Globus pallidus (tissue), 1 donor: ENCODE measurements around the gene CDC42BPA.

Experiments
- DNase-seq: peaks from one replicate; pipeline ENCODE4 v3.0.0-alpha.2; 2015; ENCODE audit warnings: low spot score

The CDC42BPA gene

GRCh38 chr1:226980565-226981385, 337.5 kb downstream of the CDC42BPA start:
- DNase-seq, result no peak

- no peak for DNase-seq
Measured at GRCh38 chr1:226980122-226980560, 338.2 kb downstream of the CDC42BPA start.

GRCh38 chr1:226979517-226980121, 338.7 kb downstream of the CDC42BPA start:
- DNase-seq, result peak; percentile 78

DNA sequence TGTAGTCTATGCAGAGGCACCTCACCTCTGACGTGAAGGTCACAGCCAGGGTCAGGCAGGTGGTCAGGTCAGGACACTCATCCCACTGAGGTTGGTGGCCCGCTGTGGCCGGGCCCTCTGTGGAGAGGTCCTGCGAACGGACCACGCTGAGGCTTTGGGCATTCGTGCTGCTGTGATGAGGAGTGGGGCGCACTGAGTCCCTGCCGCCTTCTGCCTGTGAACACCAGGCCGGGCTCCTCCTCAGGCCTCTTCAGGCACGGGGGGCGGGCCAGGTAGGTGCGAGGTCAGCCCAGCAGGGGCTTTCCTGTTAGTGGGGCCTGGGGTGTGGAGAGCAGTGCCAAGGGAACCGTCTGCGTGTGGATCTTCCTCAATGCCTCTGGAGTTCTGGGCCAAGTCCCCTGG, 339.2 kb downstream of the CDC42BPA start:
- DNase-seq, result no peak

GRCh38 chr1:226978432-226979114, 339.7 kb downstream of the CDC42BPA start:
- no peak for DNase-seq

- no peak for DNase-seq
Measured at GRCh38 chr1:226977643-226978431, 340.5 kb downstream of the CDC42BPA start.

DNA sequence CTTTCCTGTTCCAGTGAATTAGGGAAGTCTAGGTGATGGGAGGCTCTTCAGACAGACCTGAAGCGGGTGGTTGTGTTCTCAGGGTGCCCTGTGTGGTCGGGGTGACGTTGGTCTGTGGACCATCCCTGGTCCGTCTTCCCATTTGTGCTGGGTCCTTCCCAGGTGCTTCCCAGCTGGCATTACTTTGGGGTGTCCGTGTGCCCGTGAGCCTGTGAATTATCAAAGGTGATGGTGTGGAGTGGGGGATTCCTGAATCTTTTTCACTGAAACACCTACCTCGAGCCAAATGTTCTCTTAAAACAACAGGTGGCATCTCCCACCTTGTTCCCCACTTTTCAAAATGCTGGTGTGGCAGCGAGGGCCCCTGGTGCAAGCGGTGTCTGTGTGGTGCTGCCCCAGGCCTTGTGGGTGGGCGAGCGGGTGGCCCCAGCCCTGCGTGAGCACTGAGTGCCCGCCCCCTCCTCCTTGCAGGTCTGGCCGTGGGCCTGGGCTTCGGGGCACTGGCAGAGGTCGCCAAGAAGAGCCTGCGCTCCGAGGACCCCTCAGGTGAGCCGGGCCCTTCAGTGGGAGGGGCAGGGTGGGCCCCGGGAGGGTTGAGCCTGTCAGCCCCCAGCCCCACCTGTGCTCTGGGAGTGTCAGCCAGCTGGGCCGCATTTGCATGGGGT, 341.2 kb downstream of the CDC42BPA start:
- no peak for DNase-seq

GRCh38 chr1:226976276-226976977, 341.9 kb downstream of the CDC42BPA start:
- DNase-seq, result no peak

DNA sequence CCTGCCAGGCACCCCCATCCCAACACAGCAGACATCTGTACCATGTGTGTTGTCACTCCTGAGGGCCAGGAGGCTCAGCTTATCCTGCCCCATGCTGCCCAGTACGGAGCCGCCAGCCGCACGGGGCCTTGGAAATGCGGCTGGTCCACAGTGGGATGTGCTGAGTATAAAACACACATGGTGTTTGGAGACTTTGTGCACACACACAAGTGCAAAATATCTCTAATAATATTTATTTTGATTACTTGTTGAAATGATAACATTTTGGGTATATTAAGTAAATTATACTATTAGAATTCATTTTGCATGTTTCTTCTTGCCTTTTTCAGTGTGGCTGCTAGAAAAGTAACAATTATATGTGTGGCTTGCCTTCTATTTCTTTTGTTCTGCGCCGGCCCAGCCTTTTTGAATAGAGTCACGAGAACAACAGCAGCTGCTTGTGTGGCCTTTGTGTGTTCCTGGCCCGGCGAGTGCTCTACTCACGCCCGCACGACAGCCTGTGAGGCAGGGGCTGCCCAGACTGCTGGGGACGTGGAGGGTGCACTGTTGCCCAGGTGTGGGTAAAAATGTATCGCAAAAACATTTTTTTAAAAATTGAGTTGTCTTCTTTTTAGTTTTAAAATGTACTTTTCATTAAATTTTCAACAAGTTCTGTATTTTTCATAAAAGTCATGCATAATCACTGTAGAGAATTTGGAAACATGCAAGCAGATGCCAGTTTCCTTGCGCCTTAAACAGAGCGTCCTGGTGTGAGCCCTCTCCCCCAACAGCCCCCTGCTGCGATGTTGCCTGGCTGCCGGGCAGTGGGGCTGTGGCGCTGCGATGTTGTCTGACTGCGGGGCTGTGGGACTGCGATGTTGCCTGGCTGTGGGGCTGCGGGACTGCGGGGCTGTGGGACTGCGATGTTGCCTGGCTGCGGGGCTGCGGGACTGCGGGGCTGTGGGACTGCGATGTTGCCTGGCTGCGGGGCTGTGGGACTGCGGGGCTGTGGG, 342.7 kb downstream of the CDC42BPA start:
- DNase-seq, result peak; percentile 94

GRCh38 chr1:226974544-226975258, 343.6 kb downstream of the CDC42BPA start:
- DNase-seq, result no peak

DNA sequence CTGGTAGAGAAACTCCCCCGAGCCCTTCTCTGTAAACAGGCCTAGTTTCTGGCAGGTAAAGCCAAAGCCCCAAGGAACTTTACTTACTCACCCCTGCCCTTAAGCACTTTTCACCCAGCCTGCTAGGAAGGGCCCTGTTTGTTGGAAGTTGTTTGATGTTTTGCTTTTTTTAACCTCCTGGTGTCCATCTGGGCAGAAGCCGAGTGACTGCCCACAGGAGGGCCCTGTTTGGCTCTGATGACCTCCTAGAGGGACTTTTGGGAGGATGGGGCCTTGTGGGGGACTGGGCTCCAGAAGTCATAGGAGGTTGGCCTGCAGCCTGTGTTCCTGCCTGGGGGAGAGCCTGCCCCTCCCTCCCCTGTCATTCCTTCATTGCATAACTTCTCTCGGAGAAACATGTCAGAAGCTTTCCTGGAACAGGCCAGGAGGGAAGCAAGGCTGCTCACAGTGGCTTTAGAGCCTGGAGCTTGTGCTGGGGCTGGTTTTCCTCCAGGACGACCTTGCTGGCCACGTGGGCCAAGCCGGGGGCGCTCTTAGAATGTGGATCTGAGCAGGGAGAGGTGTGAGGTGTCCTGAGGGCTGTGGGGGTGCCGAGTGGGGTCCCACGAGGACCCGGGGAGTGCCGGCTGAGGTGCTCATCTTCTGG, 344.3 kb downstream of the CDC42BPA start:
- no peak for DNase-seq

- no peak for DNase-seq
Measured at GRCh38 chr1:226973371-226973897, 344.9 kb downstream of the CDC42BPA start.

DNA sequence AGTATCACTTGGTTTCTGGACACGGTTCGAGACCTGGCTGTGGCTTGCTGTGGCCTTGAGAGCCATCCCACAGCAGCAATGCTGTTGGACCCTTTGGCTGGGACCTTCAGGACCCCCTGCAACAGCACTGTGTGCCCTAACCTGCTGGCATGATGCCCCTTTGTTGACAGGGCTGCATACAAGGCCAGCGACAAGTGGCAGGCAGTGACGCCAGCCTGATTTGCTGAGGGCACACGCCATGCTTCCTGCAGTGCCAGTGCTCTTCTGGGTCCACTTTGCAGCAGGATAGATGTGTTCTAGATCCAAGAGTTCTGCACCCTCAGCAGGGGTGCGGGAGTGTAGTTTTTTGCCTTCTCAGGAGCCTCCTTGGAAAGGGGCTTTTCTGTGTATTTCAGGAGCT, 345.4 kb downstream of the CDC42BPA start:
- no peak for DNase-seq

DNA sequence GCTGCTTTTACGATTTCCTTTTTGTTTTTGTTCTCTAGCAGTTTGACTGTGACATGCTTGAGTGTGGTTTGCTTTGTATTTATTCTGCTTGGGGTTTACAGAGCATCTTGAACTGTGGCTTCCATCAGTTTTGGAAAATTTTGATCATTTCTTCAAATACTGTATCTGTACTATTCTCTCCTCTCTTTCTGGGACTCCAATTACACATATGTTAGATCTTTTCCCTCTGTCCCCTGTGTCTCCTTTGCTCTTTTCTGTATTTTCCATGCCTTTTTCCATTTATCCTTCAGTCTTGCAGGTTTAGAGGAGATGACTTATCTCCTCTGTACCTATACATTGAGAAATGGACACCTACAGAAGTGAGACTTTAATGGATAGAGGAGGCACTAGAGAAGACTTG, 346.5 kb downstream of the CDC42BPA start:
- no peak for DNase-seq

DNA sequence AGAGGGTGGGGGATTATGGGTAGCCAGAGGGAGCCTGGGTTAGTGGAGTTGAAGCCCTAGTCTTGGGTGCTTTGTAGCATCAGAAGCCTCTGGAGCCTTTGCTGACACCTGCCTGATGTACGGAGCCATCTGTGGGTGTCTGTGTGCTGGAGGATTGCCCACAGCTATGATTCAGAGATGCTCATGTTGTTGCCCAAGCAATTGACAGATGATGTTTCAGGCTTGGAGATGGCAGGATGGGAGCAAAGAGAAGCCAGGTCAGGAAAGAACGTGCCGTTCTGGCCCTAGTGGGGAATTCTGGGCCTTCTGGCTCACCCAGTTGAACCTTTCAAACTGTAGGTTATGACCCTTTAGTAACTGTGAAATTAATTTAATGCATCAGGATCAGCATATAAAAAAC, 350.6 kb downstream of the CDC42BPA start:
- no peak for DNase-seq

DNA sequence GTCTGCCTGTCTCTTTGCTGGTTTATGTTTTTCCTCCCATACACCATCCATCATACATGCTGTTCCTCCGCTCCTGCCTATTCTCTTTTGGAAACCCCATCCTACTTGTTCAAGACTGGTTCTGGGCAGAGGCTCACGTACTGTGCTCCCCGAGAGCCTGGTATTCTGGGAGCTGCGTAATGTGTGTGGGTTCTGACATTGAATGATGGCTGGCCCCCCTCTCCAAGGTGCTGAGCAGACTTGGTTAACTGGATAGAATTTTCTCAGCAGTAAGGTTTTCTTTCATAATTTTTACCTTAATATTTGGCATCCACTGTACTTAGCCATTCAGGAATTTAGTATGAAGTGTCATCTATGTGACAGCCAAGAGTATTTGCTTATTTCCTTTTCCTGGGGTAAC, 351.6 kb downstream of the CDC42BPA start:
- no peak for DNase-seq

GRCh38 chr1:226965581-226966440, 352.5 kb downstream of the CDC42BPA start:
- DNase-seq, result no peak
